Measurements from ENCODE around the gene C18orf32. TPM values are rescaled to one million over a fixed set of nuclear protein-coding genes. Genes with fewer than 3 reads are reported as not detected.

The C18orf32 gene
- total RNA-seq, 2 donors from 2014 or later, result 37.1 to 56.6 TPM

DNA sequence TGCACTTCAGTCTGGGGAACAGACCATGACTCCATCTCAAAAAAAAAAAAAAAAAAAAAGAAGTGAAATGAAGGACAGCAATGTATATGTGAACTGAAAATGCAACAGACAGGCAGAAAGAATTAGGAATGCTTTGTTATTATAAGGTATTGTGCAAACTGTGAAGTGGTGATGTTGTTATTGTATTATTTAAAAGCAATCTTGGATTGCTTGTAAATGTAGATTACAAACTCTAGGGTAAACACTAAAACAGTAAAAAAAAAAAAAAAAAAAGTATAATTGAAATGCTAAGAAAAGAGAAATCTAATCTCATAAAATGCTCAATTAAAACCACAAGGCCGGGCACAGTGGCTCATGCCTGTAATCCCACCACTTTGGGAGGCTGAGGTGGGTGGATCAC lies 51.9 kb downstream of the C18orf32 start:
- H3K4me3 ChIP-seq, result no peak overlapping the region
- intact Hi-C loops (cut with DNase I), result no loop called here
- no peak for DNase-seq (ENCODE audit: low spot score)
- no peaks in the 10 kb centered on the region for H3K4me1 ChIP-seq (replicated peaks)
- TF ChIP-seq POLR2A (IDR thresholded peaks at IDR 0.05), result no peak
- TF ChIP-seq CTCF (IDR thresholded peaks at IDR 0.05), result no peak
- TF ChIP-seq POLR2AphosphoS5 (IDR thresholded peaks at IDR 0.05), result no peak
- WGBS, result 32% methylated on average over 1 of the region's 1 CpG
- no peaks in the 10 kb centered on the region for H3K36me3 ChIP-seq
- H3K27ac ChIP-seq, result no peak overlapping the region
- H3K9me3 ChIP-seq, result no peaks in the 10 kb centered on the region
- no peaks in the 10 kb centered on the region for H3K27me3 ChIP-seq (replicated peaks; ENCODE audit: insufficient read depth)

- no peaks in the 10 kb centered on the region for H3K27me3 ChIP-seq (replicated peaks; ENCODE audit: insufficient read depth)
- no peaks in the 10 kb centered on the region for H3K4me1 ChIP-seq (replicated peaks)
- no peak overlapping the region for H3K27ac ChIP-seq
- intact Hi-C loops (cut with DNase I), result no loop called here
- H3K9me3 ChIP-seq, result no peaks in the 10 kb centered on the region
- 95% methylated on average over 2 of the region's 2 CpGs for WGBS
- DNase-seq (ENCODE audit: low spot score), result no peak
- H3K36me3 ChIP-seq, result no peaks in the 10 kb centered on the region
- H3K4me3 ChIP-seq, result no peak overlapping the region
- no peak for TF ChIP-seq POLR2A (IDR thresholded peaks at IDR 0.05)
- no peak for TF ChIP-seq POLR2AphosphoS5 (IDR thresholded peaks at IDR 0.05)
- no peak for TF ChIP-seq CTCF (IDR thresholded peaks at IDR 0.05)
These were observed 54.4 kb downstream of the C18orf32 start for GRCh38 chr18:49432602-49433001.

DNA sequence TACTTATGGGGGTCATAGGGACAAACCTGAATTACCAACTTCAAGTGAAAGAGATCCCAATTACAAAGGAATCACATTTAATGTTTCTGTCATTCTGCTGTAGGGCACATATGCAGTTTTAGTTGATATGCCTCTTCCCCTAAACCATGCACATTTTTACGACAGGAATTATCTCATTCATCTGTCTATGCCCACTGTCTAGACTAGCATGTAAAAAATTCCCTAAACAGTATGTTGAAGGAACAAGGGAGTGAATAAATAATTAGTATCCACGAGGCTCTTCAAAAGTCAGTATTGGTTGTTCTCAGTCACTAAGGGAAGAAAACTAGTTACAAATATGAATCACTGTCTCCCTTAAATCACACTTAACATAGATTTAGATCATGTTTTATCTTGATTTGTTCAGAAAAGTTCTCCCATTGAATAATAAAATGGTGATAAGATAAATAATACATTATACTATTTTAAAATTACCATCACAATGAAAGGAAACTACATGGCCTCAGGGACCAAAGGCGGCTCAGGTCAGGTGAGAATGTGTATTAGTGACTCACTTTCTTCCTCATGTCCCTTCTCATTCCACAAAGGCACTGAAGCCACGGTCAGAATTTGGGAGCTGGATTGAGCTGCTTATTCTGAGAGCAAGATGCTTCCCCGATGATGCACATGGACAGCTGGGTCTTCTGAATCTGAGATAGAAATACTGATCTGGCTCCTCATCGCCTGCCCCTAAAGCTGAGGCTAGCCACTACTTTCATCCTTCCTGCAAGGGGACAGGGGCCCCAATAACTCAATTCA lies 55.7 kb downstream of the C18orf32 start:
- 79% methylated on average over 6 of the region's 6 CpGs for WGBS

More for the DNA sequence above, 55.7 kb downstream of the C18orf32 start:
- intact Hi-C loops (cut with DNase I), result no loop called here
- TF ChIP-seq POLR2A (IDR thresholded peaks at IDR 0.05) (no peak), CTCF (IDR thresholded peaks at IDR 0.05) (no peak), POLR2AphosphoS5 (IDR thresholded peaks at IDR 0.05) (no peak)
- no peaks in the 10 kb centered on the region for H3K4me1 ChIP-seq (replicated peaks)
- H3K27ac ChIP-seq, result no peak overlapping the region
- no peaks in the 10 kb centered on the region for H3K36me3 ChIP-seq
- DNase-seq (ENCODE audit: low spot score), result no peak
- no peak overlapping the region for H3K4me3 ChIP-seq
- no peaks in the 10 kb centered on the region for H3K27me3 ChIP-seq (replicated peaks; ENCODE audit: insufficient read depth)
- H3K9me3 ChIP-seq, result no peaks in the 10 kb centered on the region

MicroRNAs within 50 kb of the gene (microRNA counts, 767-probe panel; counts per million panel counts)
- microRNA hsa-miR-1539, result 0 to 431 counts per million in 2 donors

Small RNA genes lying within 50 kb of the gene (small RNA-seq; reads per million reads assigned to genes)
- gene SNORD58A, result 0 reads per million in 2 donors
- gene SNORD58C, result 0 reads per million in 2 donors

Other genes starting within 250 kb of the C18orf32 start
- gene DYM, start 26.6 kb downstream of the C18orf32 start, total RNA-seq, result 10 to 100 TPM; 64.7 to 66.7 TPM
- gene RPL17, start 5.2 kb upstream of the C18orf32 start, total RNA-seq, result 1,000 to 10,000 TPM in 1 of 2 donors, 100 to 1,000 TPM in 1; 950 to 1,861 TPM
- gene LIPG, start 74.8 kb upstream of the C18orf32 start, total RNA-seq, result 10 to 100 TPM in 1 of 2 donors, under 1 TPM in 1; 0.36 to 28.5 TPM